GM13977 (cell line): ENCODE measurements around the gene NUP188.

ENCODE experiments used
- DNase-seq: peaks from one replicate; pipeline ENCODE4 v3.0.0; 2012; ENCODE audit warnings: low spot score
- in situ Hi-C: fragments of 300-500 bp; cut with MboI; formaldehyde crosslinking; loops from one replicate; pipeline ENCODE4 v1.12.0; 2022; ENCODE audit warnings: low sequenced_read_pairs, low pct_unique_long_range_greater_than_20kb, mixed read lengths, inconsistent platforms; ENCODE audit not compliant: unreplicated experiment
- TF ChIP-seq, protein P1 (sequence below): IDR thresholded peaks from 2 replicates; pipeline ENCODE4 v1.5.1; 2012; ENCODE audit warnings: mild to moderate bottlenecking, control low read depth; ENCODE audit not compliant: insufficient read depth; ENCODE audit errors: extremely low read depth, missing control alignments

NUP188 gene

DNA sequence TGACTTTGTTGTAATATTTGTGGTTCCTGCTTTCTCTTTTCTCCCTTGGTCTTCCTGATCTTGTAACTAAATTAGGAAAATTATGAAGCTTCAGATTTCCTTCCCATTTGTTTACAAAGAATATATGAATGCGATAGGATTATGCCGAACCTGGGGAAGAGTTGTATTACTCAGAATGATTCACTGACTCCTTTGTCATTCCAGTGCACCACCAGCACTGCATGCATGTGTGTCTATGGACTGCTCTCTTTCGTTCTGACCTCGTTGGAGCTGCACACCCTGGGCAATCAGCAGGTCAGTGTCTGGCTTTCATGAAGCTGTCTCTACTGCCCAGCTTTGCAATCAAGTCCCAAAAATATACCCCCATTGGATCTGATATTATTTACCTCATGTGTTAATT is 25.5 kb downstream of the NUP188 start:
- TF ChIP-seq, protein P1, sequence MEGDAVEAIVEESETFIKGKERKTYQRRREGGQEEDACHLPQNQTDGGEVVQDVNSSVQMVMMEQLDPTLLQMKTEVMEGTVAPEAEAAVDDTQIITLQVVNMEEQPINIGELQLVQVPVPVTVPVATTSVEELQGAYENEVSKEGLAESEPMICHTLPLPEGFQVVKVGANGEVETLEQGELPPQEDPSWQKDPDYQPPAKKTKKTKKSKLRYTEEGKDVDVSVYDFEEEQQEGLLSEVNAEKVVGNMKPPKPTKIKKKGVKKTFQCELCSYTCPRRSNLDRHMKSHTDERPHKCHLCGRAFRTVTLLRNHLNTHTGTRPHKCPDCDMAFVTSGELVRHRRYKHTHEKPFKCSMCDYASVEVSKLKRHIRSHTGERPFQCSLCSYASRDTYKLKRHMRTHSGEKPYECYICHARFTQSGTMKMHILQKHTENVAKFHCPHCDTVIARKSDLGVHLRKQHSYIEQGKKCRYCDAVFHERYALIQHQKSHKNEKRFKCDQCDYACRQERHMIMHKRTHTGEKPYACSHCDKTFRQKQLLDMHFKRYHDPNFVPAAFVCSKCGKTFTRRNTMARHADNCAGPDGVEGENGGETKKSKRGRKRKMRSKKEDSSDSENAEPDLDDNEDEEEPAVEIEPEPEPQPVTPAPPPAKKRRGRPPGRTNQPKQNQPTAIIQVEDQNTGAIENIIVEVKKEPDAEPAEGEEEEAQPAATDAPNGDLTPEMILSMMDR: no peak
- no peak for DNase-seq
- in situ Hi-C loops: no loop called here

DNA sequence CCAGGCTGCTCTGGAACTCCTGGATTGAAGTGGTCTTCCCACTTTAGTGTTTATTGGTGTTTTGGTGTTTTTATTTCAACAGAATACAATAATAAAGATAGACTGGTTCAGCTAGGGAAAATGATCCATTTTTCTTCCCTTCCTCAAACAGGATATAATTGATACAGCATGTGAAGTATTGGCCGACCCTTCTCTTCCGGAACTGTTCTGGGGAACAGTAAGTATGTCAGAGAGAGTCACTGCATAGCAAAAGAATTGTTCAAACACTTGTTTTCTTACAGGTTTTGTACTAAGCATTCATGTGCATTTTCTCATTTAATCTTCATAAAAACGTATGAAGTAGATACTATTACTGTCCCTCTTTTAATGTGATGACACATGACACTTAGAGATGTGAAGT is 31.6 kb downstream of the NUP188 start:
- in situ Hi-C loops: no loop called here
- TF ChIP-seq, protein P1: no peak
- DNase-seq: no peak

DNA sequence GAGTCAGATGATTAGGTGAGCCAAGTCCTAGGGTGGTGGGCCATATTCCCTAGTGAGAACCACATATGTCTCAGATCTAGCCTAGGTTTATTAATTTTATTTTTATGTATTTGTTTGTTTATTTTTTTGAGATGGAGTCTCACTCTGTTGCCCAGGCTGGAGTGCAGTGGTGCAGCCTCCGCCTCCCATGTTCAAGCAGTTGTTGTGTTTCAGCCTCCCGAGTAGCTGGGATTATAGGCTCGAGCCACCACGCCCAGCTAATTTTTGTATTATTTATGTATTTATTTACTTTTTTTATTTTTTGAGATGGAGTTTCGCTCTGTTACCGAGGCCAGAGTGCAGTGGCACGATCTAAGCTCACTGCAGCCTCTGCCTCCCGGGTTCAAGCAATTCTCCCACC is 36.0 kb downstream of the NUP188 start:
- no peak for DNase-seq
- in situ Hi-C loops: no loop called here
- TF ChIP-seq, protein P1: no peak

DNA sequence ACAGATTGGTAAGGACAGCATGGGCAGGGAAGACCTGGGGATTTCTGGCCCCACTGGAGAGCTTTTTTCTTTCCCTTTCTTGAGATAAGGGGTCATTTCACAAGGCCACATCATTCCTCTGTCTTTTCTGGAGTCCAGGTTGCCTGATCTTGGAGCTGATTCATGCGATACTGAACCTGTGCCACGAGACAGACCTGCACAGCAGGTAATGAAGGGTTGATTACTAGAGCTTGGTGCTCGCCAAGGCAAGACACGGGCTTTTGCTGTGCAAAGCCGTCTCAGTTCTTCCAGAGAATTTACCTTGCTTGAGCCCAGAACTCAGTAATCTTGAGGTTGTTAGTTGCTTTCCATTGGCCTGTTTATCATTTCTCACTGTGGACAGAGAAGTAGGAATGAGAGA is 39.2 kb downstream of the NUP188 start:
- in situ Hi-C loops: no loop called here
- DNase-seq: no peak
- TF ChIP-seq, protein P1: no peak

DNA sequence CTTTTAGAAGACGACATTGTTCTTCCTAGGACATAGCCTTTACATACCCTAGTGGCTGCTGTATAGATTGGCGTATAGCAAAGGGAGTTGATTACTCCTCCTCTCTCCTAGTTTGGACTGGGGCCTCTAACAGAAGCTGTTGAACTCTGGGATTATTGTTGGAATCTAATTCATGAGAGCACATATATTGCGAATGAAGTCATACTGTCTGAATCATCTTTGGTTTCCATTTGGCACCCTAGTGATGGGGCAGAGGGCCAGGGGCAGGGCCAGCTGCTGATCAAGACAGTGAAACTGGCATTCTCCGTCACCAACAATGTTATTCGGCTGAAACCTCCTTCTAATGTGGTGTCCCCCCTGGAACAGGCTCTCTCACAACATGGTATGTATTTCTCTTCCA is 40.3 kb downstream of the NUP188 start:
- no peak for DNase-seq
- in situ Hi-C loops: no loop called here
- TF ChIP-seq, protein P1: no peak

DNA sequence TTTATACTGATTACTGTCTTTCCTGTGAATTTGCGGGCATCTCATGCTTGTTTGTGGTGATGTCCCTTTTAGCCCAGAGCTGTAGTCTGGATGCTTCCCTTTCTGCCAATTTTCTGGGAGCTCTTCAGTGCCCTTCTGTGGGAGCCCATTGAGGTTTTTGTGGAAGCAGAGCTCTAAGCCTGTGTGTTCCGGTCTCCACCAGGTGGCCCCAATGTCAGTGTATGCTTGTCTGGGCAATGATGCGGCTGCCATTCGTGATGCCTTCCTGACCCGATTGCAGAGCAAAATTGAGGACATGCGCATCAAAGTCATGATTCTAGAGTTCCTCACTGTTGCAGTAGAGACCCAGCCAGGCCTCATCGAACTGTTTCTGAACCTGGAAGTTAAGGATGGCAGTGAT is 45.5 kb downstream of the NUP188 start:
- DNase-seq: no peak
- in situ Hi-C loops: no loop called here
- TF ChIP-seq, protein P1: no peak

DNA sequence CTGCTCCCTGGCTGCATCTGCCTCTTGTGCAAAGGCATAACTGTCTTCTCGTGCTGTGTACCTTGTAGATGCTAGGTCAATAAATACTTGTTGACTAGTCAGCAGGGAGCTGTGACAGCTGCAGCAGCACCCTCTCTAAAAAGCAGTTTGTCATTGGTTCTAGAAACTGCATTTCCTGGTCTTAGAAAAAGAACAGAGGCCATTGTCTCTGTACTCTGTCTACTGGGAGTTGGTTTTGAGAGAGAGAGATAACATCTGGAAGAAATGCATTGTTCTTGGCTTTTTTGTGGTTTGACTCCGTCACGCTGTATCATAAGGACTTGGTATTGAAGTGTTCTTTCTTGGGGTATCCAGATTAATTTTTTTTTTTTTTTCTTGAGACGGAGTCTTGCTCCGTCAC is 48.3 kb downstream of the NUP188 start:
- in situ Hi-C loops: no loop called here
- TF ChIP-seq, protein P1: no peak
- no peak for DNase-seq
